SU-DHL-6 (cell line): ENCODE measurements around the gene SBNO2.
"Not testable (repeated sequence)": the region's sequence is repeated elsewhere in the genome, so short reads cannot be mapped to it uniquely, and the experiment has no call there.

ENCODE experiments used
- H2AFZ ChIP-seq: fragments of 200-600 bp; sonication (generic); 2 replicates; pipeline ENCODE4 v1.6.1; 2014; ENCODE audit warnings: low read depth, mild to moderate bottlenecking, moderate library complexity, mixed read lengths, antibody characterized with exemption, low read length; ENCODE audit not compliant: severe bottlenecking
- H3F3A ChIP-seq: fragments of 200-600 bp; shearing (Covaris generic); 2 replicates; pipeline ENCODE4 v1.6.0; 2016; ENCODE audit warnings: antibody characterized with exemption, mild to moderate bottlenecking; ENCODE audit not compliant: insufficient read depth
- H3K27ac ChIP-seq: fragments of 200-600 bp; sonication (generic); 2 replicates; pipeline ENCODE4 v1.5.1; 2016; ENCODE audit warnings: low read depth, mild to moderate bottlenecking, low read length, moderate library complexity, mixed read lengths
- H3K27me3 ChIP-seq: fragments of 200-600 bp; sonication (generic), shearing (Covaris generic); 2 replicates; pipeline ENCODE4 v1.6.0; 2014; ENCODE audit warnings: mild to moderate bottlenecking, low read length
- H3K36me3 ChIP-seq: fragments of 200-600 bp; sonication (generic); 2 replicates; pipeline ENCODE4 v1.6.1; 2014; ENCODE audit warnings: mild to moderate bottlenecking, low read length, mixed read lengths
- H3K4me2 ChIP-seq: fragments of 300-600, 200-600 bp; shearing (Covaris generic), sonication (generic); 2 replicates; pipeline ENCODE4 v1.6.0; 2014; ENCODE audit warnings: low read length, low read depth, mild to moderate bottlenecking; ENCODE audit not compliant: poor library complexity, severe bottlenecking
- H3K4me3 ChIP-seq: fragments of 200-600 bp; sonication (generic); 2 replicates; pipeline ENCODE4 v1.5.1; 2014; ENCODE audit warnings: antibody characterized with exemption, low read length, mild to moderate bottlenecking, mixed read lengths; ENCODE audit not compliant: insufficient read depth, poor library complexity, severe bottlenecking
- H3K79me2 ChIP-seq: fragments of 200-600 bp; sonication (generic); 2 replicates; pipeline ENCODE4 v1.6.1; 2014; ENCODE audit warnings: mild to moderate bottlenecking, low read length, moderate library complexity; ENCODE audit not compliant: insufficient read depth
- H3K9ac ChIP-seq: fragments of 200-600 bp; sonication (generic); 2 replicates; pipeline ENCODE4 v1.7.0; 2014; ENCODE audit warnings: mild to moderate bottlenecking, low read length
- H3K9me2 ChIP-seq: fragments of 200-600 bp; sonication (generic); replicated peaks from 2 replicates; pipeline ENCODE4 v1.6.1; 2014; ENCODE audit warnings: low read length; ENCODE audit not compliant: insufficient read depth
- H3K9me3 ChIP-seq: fragments of 200-600 bp; sonication (generic); 2 replicates; pipeline ENCODE4 v1.6.1; 2014; ENCODE audit warnings: low read length, mixed read lengths; ENCODE audit not compliant: insufficient read depth
- H4K20me1 ChIP-seq: fragments of 200-600 bp; sonication (generic); 2 replicates; pipeline ENCODE4 v1.6.1; 2014; ENCODE audit warnings: low read depth, mild to moderate bottlenecking, antibody characterized with exemption, low read length, moderate library complexity, mixed read lengths
- CTCF ChIP-seq: fragments of 200-600 bp; sonication (generic); IDR thresholded peaks from one replicate; pipeline ENCODE4 v1.5.1; 2017; ENCODE audit warnings: antibody characterized with exemption, mild to moderate bottlenecking, low read length, moderate library complexity; ENCODE audit not compliant: insufficient read depth, poor library complexity, severe bottlenecking
- EZH2phosphoT487 ChIP-seq: fragments of 200-600 bp; sonication (generic), shearing (Covaris generic); conservative IDR thresholded peaks from 2 replicates; pipeline ENCODE4 v1.6.1; 2018; ENCODE audit warnings: mild to moderate bottlenecking, antibody characterized with exemption, low read length, moderate library complexity, mixed read lengths

SBNO2 gene

GRCh38 chr19:1129535-1129934 is 44.5 kb downstream of the SBNO2 start:
- Histone ChIP-seq H4K20me1 (no peaks in the 10 kb centered on the region), H2AFZ (no peak overlapping the region), H3K4me2 (no peak overlapping the region), H3K27ac (no peak overlapping the region), H3K27me3 (no peaks in the 10 kb centered on the region), H3K79me2 (no peaks in the 10 kb centered on the region), H3K36me3 (no peaks in the 10 kb centered on the region), H3K4me3 (no peak overlapping the region), H3K9me3 (no peaks in the 10 kb centered on the region), H3K9ac (no peak overlapping the region), H3K9me2 (no peaks in the 10 kb centered on the region), H3F3A (no peaks in the 10 kb centered on the region)
- no peak for TF ChIP-seq EZH2phosphoT487
- no peak for TF ChIP-seq CTCF

GRCh38 chr19:1129084-1129483 is 45.0 kb downstream of the SBNO2 start:
- not testable (repeated sequence) for H3K4me2 ChIP-seq, H3K9me2 ChIP-seq, H3K27ac ChIP-seq, H3K4me3 ChIP-seq, H3F3A ChIP-seq, H3K9ac ChIP-seq, H3K79me2 ChIP-seq, H3K36me3 ChIP-seq, H3K27me3 ChIP-seq, H2AFZ ChIP-seq, H3K9me3 ChIP-seq, H4K20me1 ChIP-seq

- H3K9me3 ChIP-seq, result no peaks in the 10 kb centered on the region
Measured at GRCh38 chr19:1128106-1128505, 46.0 kb downstream of the SBNO2 start.

More at GRCh38 chr19:1128106-1128505, 46.0 kb downstream of the SBNO2 start:
- H3F3A ChIP-seq, result no peaks in the 10 kb centered on the region
- H2AFZ ChIP-seq, result no peak overlapping the region
- no peaks in the 10 kb centered on the region for H3K79me2 ChIP-seq
- H3K9ac ChIP-seq, result no peak overlapping the region
- H3K27me3 ChIP-seq, result no peaks in the 10 kb centered on the region
- no peaks in the 10 kb centered on the region for H3K9me2 ChIP-seq
- H3K4me2 ChIP-seq, result no peak overlapping the region
- H3K36me3 ChIP-seq, result no peaks in the 10 kb centered on the region
- no peak overlapping the region for H3K27ac ChIP-seq
- TF ChIP-seq CTCF, result no peak
- no peak for TF ChIP-seq EZH2phosphoT487
- H3K4me3 ChIP-seq, result no peak overlapping the region
- no peaks in the 10 kb centered on the region for H4K20me1 ChIP-seq
